ENCODE data around the gene METTL14. TPM values are rescaled to one million over a fixed set of nuclear protein-coding genes. Genes with fewer than 3 reads are reported as not detected.

Gene METTL14
- total and polyA plus RNA-seq, 8 donors = 3.5 to 28.0 (median 16.5) TPM

DNA sequence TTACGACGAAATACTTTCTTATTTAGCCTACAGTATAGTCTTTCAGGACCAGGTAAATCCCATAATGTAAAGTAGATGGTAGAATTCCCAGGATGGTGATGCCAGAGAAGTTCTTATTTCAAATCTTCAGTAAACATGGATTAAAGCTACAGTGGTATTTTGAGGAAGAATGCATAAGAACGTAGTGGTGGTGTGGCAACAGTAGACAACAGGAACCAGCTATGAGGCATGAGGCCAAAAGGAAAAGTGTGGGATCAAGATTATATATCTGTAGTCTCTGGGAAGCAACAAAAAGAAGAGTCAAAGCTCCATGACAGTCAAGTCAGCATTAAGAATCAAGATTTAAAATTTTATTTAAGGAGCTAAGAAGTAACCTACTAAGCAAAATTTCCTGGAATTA lies 60.2 kb downstream of the METTL14 start:
- WGBS, 2 donors = 83 to 85% methylated on average over 3 of the region's 3 CpGs
- H3K4me1 ChIP-seq = no peaks in the 10 kb centered on the region
- ATAC-seq (no peak), FAIRE-seq (no peak), DNase-seq (no peak)
- TF ChIP-seq, protein P1, sequence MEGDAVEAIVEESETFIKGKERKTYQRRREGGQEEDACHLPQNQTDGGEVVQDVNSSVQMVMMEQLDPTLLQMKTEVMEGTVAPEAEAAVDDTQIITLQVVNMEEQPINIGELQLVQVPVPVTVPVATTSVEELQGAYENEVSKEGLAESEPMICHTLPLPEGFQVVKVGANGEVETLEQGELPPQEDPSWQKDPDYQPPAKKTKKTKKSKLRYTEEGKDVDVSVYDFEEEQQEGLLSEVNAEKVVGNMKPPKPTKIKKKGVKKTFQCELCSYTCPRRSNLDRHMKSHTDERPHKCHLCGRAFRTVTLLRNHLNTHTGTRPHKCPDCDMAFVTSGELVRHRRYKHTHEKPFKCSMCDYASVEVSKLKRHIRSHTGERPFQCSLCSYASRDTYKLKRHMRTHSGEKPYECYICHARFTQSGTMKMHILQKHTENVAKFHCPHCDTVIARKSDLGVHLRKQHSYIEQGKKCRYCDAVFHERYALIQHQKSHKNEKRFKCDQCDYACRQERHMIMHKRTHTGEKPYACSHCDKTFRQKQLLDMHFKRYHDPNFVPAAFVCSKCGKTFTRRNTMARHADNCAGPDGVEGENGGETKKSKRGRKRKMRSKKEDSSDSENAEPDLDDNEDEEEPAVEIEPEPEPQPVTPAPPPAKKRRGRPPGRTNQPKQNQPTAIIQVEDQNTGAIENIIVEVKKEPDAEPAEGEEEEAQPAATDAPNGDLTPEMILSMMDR (IDR thresholded peaks at IDR 0.05) = no peak
- H3K27me3 ChIP-seq = no peaks in the 10 kb centered on the region
- H3K27ac ChIP-seq = no peak overlapping the region
- H3K36me3 ChIP-seq = peaks cover 0 to 22% (median 2%) of the 10 kb centered on the region in 3 donors
- intact Hi-C loops (cut with DNase I) = no loop called here
- no peaks in the 10 kb centered on the region for H3K9me3 ChIP-seq
- no peak overlapping the region for H3K4me3 ChIP-seq

DNA sequence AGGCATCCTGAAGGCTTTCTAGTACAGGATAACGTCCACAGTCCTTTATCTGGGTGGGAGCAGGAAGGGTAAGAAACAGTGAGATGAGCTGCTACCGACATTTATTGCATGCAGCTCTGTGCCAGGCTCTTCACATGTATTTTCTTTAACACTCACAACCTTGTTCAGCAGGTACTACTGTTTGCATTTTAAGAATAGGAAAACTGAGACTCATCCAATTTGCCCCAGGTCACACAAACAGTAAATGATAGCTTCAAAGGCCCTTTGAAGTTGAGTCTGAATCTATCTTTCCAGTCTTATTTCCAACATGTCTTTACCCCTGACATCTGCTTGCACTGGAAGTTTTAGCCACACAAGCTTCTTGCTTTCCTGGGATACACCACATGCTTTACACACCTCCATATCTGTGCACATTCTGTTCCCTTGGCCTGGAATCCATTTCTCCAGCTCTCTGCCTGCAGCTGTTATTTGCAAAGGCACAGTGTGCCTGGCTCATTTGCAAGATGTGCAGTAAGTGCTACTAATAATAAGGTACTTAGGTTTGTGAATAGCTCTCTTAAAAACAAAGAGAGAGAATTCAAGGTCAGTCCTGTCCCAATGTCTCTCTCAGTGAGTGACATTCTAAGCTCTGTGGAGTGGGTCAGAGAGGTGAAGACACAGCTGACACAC lies 61.2 kb downstream of the METTL14 start:
- no peak overlapping the region for H3K4me3 ChIP-seq
- H3K4me1 ChIP-seq = no peaks in the 10 kb centered on the region
- H3K9me3 ChIP-seq = no peaks in the 10 kb centered on the region
- H3K27me3 ChIP-seq = no peaks in the 10 kb centered on the region
- WGBS, 2 donors = 64 to 71% methylated on average over 2 of the region's 2 CpGs
- no peak for DNase-seq
- intact Hi-C loops (cut with DNase I) = no loop called here
- no peak overlapping the region for H3K27ac ChIP-seq
- TF ChIP-seq, protein P1 (IDR thresholded peaks at IDR 0.05) = no peak
- ATAC-seq = peak in 1 of 4 donors; percentile 39
- FAIRE-seq = no peak
- H3K36me3 ChIP-seq = peaks cover 0 to 30% (median 4%) of the 10 kb centered on the region in 3 donors

DNA sequence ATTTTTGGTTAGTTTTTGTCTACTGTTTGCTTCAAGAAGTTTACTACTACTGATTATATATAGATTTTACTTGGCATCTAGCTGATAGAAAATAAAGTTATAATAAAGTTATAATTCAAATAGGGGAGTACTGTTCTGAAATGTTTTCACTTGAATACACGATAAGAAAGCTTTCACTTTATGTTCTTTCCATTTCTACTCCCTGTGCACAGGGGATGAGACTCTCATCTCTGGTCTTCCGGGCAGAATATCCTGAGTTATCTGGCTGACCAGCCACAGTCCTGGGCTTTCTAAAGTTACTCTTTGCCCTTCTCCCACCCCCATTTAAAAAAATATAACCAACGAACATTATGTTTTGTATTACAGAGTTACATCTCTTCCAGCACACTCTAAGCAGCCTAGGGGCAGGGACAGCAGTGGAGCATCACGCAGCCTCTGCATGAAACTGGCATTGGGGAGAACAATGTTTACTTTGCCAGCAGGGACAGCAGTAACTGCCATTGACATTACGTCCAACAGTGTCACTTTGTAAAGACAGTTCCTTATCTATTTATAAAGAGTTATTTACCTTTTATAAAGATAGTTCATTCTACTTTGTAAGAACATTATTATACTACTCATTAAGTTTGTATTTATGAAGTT lies 64.3 kb downstream of the METTL14 start:
- intact Hi-C loops (cut with DNase I) = no loop called here
- Histone ChIP-seq H3K27me3 (no peaks in the 10 kb centered on the region), H3K4me3 (no peak overlapping the region), H3K27ac (no peak overlapping the region), H3K4me1 (peaks cover 0 to 10% (median 0%) of the 10 kb centered on the region in 3 donors), H3K9me3 (no peaks in the 10 kb centered on the region), H3K36me3 (peaks cover 0 to 24% (median 10%) of the 10 kb centered on the region in 3 donors)
- WGBS, 2 donors = 66 to 71% methylated on average over 5 of the region's 5 CpGs
- no peak for FAIRE-seq
- TF ChIP-seq, protein P1 (IDR thresholded peaks at IDR 0.05) = no peak
- peak in 2 of 4 donors; percentile 42 to 45 for ATAC-seq
- DNase-seq = no peak

DNA sequence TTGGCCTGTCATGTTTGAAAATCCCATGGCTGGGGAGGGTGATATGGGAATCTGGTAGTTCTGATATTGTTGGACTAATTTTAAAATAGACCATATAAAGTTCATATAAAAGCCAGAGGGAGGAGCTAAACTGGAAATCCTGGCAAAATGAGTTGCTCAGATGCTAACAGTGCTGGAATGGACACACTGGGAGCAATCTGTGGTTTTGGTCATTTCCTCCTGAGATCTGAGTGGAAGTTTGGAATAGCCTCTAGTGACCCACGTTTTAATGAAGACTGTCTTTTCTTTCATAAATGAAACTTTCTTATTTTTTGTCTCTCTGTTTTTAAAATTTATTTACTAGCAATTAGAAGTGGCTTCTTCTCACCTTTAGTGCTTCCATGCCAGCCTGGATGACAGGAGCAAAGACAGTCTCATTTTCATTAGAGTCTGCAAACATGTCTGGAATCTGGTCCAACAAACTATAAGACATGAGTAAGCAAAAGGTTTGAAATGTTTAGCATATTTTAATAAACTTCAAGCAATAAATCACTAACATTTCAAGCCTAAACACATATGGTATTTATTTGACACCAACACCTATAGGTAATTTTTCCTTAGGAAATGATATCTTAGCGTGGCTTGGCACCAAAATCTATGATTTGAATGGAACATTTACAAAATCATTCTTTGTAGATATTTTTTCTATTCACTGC lies 66.6 kb downstream of the METTL14 start:
- no peak overlapping the region for H3K27ac ChIP-seq
- FAIRE-seq (no peak), ATAC-seq (peak in 2 of 4 donors; percentile 20 to 28), DNase-seq (no peak)
- peaks cover 0 to 23% (median 12%) of the 10 kb centered on the region in 3 donors for H3K4me1 ChIP-seq
- H3K9me3 ChIP-seq = no peaks in the 10 kb centered on the region
- H3K4me3 ChIP-seq = no peak overlapping the region
- 77 to 84% methylated on average over 2 of the region's 2 CpGs for WGBS, 2 donors
- TF ChIP-seq, protein P1 (IDR thresholded peaks at IDR 0.05) = no peak
- peaks cover 0 to 21% (median 10%) of the 10 kb centered on the region in 3 donors for H3K36me3 ChIP-seq
- intact Hi-C loops (cut with DNase I) = no loop called here
- no peaks in the 10 kb centered on the region for H3K27me3 ChIP-seq
